ENCODE measurements around the gene DNAJC1.

DNA sequence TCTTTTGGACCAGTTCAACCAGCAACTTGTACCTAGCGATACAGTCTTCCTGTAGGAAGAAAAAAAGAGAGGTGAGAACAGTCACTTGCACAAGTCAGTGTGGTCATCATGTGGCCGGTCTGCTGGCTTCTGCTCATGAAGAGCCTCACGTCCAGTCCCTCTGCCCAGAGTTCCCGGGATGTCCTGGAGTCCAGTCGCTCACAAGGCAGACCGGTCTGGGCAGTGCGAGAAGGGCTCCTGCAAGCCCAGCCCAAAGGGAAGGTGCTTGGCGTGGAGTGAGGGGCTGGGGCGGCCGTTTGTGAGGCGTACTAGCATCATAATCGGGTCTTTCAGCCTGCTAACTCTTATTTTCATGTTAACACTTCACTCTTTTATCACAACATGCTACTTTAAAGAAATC is 246.8 kb downstream of the DNAJC1 start:
- no peak for TF ChIP-seq TAF1 (IDR thresholded peaks at IDR 0.05; ENCODE audit: low read depth, low read length)
- no peak for TF ChIP-seq POLR2A (IDR thresholded peaks at IDR 0.05; ENCODE audit: low read depth, low read length)
- no peak for TF ChIP-seq SPI1 (IDR thresholded peaks at IDR 0.05; ENCODE audit: low read depth, low read length)
- no peak for TF ChIP-seq POLR2AphosphoS5 (IDR thresholded peaks at IDR 0.05; ENCODE audit: low read depth, low read length)

Data from GM12891 (cell line).